ENCODE measurements around the gene SCAF8.

- TF ChIP-seq CTCF (IDR thresholded peaks at IDR 0.05; ENCODE audit: poor library complexity, severe bottlenecking) = no peak
- no peak for TF ChIP-seq EP300 (conservative IDR thresholded peaks at IDR 0.05; ENCODE audit: poor library complexity, severe bottlenecking)
- no peak for TF ChIP-seq POLR2AphosphoS5 (IDR thresholded peaks at IDR 0.05)
- TF ChIP-seq EZH2 (IDR thresholded peaks at IDR 0.05; ENCODE audit: borderline replicate concordance, insufficient read depth, low read length, poor library complexity, severe bottlenecking) = no peak
- no peak for TF ChIP-seq TAF1 (IDR thresholded peaks at IDR 0.05; ENCODE audit: low read depth)
- TF ChIP-seq SMC3 (conservative IDR thresholded peaks at IDR 0.05; ENCODE audit: poor library complexity) = no peak
These were observed 143.5 kb downstream of the SCAF8 start for GRCh38 chr6:154876486-154877280.
